Activated CD4-positive, CD25-positive, alpha-beta regulatory T cell treated with anti-CD3 and anti-CD28 coated beads, Interleukin-2, amount 50 U/mL, for 16 hours (primary cell): ENCODE measurements around the gene CREB5.
"Not testable (repeated sequence)": the region's sequence is repeated elsewhere in the genome, so short reads cannot be mapped to it uniquely, and the experiment has no call there.

ENCODE experiments used
- DNase-seq: peaks from one replicate; pipeline ENCODE4 v3.0.0-alpha.2; 2020; ENCODE audit warnings: low read depth, low spot score

The CREB5 gene

DNA sequence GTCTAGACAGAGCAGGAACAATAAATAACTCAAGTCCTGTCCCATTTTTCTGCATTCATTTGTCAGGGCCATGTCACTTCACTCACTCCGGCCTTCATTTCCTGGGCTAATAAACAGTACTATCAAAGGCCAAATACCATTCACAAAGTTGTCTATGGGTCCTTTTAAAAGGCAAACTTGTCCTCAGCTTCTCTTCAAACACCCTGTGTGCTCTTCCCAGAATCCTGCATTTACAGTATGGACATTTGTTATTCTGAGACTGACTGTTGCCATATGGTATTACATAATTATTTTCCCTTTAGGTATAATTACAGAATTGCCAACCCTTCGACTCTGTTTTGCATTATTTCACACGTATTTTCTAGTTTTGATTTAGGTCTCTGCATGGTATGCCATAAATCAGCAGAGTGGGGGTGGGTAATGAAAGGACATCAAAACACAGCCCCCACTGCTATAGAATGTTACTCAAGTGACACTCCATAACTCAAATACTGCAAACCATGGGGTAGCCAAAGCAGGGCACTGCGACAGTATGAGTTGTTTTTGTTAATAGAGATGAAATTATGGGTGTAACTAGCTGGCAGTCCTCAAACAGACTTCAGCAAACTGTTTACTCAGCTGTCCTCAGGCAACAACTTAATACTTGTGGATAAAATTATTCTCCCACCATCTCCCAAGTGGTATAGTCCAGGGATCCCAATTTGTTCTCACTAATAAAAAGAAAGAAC lies 362.1 kb downstream of the CREB5 start:
- no peak for DNase-seq

DNA sequence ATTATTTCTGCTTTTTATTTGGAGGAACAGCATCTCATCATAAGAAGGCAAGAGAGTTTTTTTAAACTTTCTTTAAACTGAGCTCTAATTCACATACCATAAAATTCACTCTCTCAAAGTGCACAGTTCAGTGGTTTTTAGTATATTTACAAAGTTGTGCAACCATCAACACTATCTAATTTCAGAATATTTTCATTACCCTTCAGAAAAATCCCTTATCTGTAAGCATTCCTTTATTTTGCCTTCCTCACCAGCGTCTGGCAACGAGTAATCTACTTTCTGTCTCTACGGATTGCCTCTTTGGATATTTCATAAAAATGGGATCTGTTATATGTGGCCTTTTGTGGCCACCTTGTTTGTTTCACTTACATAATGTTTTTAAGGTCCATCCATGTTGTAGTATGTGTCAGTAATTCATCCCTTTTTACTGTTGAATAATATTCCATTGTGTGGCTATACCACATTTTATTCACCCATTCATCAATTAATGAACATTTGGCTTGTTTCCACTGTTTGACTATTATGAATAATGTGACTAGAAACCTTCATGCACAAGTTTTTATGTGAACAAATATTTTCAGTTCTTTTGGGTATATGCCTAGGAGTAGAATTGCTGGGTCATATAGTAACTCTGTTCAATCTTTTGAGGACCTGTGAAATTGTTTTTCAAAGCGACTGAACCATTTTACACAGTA lies 364.3 kb downstream of the CREB5 start:
- no peak for DNase-seq

DNA sequence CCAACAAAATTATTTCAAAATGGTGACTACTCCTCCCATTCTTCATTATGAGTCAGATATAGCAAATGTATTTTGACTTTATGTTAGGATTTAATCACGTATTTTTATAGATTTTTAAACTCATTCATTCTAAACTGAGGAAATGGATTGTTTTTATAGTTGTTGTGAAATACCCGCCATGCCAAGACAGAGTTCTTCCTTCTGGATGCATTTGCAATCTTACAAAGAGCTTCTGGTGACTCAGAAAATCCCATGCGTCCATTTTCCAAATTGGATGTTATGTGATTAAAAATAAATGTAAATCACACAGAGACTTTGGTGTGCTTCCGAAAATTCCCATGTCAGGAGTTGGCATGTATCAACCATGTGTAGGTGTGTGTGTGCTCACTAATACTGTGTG lies 366.5 kb downstream of the CREB5 start:
- DNase-seq, result no peak

DNA sequence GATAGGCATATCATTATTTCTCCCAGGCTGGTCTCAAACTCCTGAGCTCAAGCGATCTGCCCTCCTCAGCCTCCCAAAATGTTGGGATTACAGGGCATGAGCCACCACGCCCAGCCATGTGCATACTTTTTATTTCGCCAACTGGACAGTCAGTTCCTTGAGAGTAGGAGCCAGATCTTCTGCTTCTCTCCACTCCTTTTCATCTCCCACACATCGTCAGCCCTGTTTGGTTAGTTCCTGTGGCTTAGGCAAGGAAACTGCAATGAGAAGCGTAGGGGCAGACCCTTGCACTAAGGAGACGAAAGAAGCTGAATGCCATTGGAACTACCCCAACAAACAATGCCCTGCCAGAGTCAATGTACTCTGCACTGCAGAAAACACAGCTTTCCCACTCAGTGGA lies 367.6 kb downstream of the CREB5 start:
- DNase-seq, result no peak

- DNase-seq, result no peak
These were observed 370.0 kb downstream of the CREB5 start for GRCh38 chr7:28782362-28782761.

DNA sequence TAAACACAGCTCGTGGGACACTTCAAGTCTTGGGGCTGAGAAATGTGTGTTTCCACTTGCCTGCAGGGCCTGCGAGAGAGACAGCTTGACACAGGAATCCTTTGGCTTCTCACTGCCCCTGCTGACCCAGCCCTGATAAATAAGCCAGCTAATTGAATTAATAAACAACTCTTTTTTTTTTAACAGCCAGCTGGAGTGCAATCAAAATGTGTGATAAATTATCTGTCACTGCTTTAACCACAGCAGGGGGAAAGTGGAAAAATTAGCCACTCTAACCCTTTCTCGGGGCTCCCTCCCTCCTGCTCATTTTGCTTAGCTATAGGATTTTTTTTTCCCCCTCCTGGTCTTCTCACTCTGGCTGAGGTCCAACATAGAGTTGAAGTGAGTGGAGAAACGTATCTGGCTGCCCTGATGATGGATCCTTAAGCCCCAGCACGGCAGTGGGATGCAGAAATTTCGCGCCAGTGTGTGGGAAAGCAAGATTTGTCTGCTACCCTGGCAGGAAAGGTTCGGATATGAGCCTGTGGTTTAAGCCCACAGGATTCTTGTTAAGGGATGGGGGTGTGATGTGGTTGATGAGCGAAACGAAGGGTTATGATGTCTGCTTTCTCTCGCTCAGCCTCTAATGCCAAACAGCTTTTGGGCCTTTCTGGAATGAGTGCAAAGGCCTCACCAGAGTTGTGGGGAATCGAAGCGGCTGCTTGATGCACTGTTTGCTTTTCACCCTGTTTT lies 372.0 kb downstream of the CREB5 start:
- no peak for DNase-seq

DNA sequence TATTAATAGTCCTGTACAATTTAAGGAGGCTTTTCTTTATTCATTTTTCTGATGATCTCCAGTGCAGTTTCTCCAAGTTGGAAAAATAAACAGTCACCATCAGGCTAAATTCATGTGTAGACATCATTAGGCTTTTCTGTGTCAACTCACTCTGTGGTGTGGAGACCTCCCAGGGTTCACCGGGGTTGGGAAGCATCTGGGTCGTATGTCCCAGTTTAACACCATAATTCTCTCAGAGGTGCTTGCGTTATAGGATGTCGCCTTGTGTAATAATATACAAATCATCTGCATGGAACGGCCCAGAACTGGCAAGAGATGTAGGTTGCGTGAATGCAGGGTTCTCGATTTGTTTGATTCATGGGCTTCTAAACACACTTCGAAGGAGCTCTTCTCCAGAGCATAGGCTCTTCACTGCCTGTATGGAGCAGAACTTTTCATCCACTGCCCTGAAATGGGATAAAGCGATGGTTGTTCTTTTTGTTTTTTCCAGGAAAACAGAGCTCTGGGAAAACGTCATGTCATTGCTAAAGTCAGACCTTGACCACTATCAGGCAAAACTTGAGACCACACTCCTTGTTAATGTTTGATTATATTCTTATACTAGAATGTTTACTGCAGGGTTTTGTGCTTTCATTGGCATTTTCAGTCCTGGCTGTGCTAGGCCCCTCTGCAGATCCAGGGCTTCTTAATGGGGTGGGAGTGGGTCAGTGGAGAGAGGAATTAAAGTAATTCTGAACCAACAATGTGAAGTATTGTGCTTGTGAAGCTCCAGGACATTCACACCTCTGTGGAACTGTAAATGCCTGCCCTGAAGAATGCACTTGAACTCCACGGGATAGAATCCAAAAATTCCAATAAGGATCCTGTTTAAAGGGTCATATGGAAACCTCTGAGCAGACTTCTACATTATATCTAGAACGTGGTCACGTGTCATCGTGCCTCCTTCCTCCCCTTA lies 373.0 kb downstream of the CREB5 start:
- no peak for DNase-seq

GRCh38 chr7:28786156-28786555 lies 373.8 kb downstream of the CREB5 start:
- not testable (repeated sequence) for DNase-seq

DNA sequence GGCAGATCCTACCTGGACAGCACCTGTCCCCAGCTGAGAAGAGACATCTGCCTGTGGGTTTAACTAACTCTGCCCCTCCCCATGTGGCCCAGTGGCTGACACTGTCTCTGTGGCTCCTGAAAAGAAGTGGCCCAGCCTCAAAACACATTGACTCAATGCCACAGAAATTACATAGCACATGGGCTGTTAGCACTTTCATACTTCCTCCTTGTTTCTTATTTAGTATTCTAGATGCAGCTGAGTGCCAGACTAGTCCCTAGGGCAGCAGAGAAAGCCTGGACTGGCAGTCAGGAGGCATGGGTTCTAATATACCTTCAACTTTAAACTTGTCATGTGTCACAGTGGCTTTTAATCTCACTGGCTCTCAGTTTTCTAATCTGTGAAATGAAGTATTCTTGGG lies 374.8 kb downstream of the CREB5 start:
- no peak for DNase-seq

DNA sequence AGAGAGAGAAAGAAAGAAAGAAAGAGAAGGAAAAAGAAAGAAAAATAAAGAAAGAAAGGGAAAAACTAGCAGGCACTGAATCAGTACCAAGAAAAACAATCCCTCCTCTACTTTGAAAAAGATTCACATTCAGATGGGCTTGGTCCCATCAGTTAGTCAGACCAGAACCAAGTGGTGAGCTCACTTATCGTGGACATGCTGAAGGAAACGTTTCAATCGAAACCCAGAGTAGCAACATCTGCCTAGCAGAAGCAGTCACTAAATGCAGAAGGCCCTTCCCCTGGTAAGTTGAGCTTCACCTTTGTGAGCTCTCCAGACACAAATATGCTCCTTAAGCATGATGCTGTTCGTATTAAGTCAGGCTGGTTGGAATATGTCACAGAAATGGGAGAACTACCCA lies 378.1 kb downstream of the CREB5 start:
- DNase-seq, result no peak

- no peak for DNase-seq
These were observed 380.5 kb downstream of the CREB5 start for GRCh38 chr7:28792858-28793257.

- no peak for DNase-seq
These were observed 381.2 kb downstream of the CREB5 start for GRCh38 chr7:28793381-28794085.

DNA sequence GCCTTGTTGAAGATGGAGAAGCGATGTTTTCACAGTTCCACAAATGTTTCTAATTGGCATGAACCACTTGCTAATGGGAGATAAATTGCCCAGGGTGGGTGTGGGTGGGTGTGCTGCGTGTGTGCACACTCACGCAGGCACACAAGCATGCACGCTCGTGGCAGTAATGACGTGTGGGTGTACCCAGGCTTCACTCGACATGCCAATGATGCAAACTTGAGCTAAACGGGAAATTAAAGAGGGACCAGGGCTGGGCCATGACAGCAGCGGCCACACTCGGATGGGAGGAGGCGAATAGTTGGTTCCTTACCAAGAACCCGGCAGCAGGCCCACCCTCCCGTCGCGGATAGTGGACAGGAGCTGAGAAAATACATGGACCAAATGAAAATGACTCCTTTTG lies 386.0 kb downstream of the CREB5 start:
- no peak for DNase-seq

DNA sequence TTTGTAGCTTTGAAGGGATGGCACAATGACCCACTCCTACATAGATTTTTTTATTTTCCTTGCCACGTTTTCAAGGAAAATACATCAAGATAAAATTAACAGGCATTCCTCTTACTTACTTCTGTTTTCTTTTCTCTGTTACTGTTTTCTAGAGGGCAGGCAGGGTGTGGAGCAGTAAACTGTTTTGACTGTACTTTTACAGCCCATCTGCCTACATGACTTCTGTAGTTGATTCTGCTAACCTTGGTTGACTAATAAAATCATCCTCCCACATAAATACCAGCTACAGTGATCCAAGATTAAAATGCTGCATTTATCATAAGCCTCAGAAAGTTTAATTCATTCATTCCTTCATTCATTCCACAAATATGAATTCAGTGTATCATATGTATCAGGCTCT lies 387.3 kb downstream of the CREB5 start:
- no peak for DNase-seq

DNA sequence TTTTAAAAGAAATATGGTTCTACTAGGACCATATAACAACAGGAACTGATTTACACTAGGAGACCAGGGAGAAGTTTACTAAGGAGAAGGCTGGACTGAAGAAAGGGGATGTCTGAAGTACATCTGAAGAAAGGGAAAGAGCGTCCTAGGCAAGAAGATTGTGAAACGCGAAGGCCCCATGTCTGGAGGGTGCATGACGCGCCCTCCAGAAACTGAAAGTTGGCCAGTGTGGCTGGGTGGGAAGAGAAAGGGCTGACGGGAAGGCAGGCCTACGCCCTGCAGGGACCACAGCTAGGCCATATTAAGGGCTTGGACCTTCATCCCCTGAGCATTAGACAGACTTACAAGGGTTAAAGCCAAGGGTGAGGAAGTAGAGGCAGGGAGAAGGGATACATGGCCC lies 387.8 kb downstream of the CREB5 start:
- DNase-seq, result no peak

DNA sequence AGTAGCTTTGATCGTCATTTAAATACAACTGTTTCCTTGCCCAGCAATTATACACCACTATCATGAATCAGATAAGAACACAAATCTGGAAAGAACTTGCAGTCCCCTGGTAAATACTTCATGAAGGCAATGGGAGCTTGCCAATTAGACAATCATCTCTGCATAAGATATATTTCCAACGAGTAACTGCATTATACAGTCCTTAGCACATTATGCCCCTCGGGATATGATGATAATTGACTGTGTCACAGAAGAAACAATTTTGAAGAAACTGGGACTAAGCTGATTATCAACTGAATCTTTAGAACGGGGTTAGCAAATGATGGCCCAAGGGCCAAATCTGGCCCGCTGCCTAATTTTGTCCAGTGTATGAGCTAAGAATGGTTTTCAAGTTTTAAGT lies 390.1 kb downstream of the CREB5 start:
- DNase-seq, result no peak

- no peak for DNase-seq
These were observed 391.8 kb downstream of the CREB5 start for GRCh38 chr7:28804157-28804556.

- no peak for DNase-seq
These were observed 392.7 kb downstream of the CREB5 start for GRCh38 chr7:28804990-28805389.

GRCh38 chr7:28806841-28807240 lies 394.5 kb downstream of the CREB5 start:
- no peak for DNase-seq

- DNase-seq, result no peak
These were observed 395.2 kb downstream of the CREB5 start for GRCh38 chr7:28807396-28807994.
